Transverse colon (tissue), 4 donors: ENCODE measurements around the gene BOK.

Source experiments
- CTCF ChIP-seq, 5 experiments: fragments of 200-600 bp in 3 of 5; fragments of 450-650 bp in 2 of 5; sonication (generic) in 3 of 5; IDR thresholded peaks; 1 replicate in 2 of 5; 2 replicates in 3 of 5; pipeline ENCODE4 v1.5.1; 2016 to 2017; ENCODE audit warnings: antibody characterized with exemption in 5 of 5, inconsistent platforms in 3 of 5, mild to moderate bottlenecking in 2 of 5, moderate library complexity in 1 of 5
- EP300 ChIP-seq: sonication (generic); formaldehyde crosslinking; IDR thresholded peaks from one replicate; pipeline ENCODE4 v1.6.1; 2017; ENCODE audit warnings: antibody characterized with exemption, low read depth
- POLR2A ChIP-seq: fragments of 450-650 bp; IDR thresholded peaks from one replicate; pipeline ENCODE4 v1.6.1; 2016; ENCODE audit warnings: antibody characterized with exemption, mild to moderate bottlenecking, moderate library complexity
- POLR2AphosphoS5 ChIP-seq, 3 donors: sonication (generic); formaldehyde crosslinking; IDR thresholded peaks; one replicate each; pipeline ENCODE4 v1.6.1; 2016; ENCODE audit warnings: antibody characterized with exemption in 3 of 3

DNA sequence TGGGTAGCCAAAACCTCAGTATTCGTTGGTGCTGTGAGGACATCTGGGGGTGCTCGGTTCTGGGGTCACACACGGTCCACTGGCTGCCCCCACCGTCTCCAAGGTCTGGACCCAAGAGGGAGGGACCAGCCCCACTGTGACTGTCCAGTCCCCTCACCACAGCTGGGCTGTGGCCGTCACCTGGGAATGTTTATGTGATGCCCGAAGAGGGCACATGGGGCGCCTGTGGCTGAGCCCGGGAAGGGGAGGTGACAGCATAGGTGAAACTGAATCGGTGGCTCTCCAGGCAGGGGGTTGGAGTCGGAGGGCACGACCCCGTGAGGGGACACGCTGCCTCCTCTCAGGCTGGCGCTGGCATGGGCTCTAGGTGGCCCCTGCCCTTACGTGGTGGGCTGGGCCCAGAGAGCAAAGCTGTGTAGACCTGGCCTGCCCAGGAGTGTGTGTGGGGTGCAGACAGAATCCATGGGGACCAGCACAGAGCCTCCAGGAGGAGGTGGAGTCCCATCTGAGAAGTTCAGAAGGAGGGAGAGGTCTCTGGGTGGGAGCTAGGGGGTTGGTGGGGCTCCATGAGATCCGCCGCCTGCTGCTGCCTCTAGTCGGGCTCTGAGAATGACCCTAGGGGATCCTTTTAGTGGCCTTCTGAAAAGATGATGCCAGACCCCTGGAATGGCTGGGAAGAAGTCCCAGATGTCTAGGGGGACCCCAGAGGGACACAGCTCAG lies 1.8 kb downstream of the BOK start:
- TF ChIP-seq CTCF (IDR thresholded peaks at IDR 0.05), result no peak
- TF ChIP-seq POLR2A, result no peak
- no peak for TF ChIP-seq EP300
- TF ChIP-seq POLR2AphosphoS5 (IDR thresholded peaks at IDR 0.05), result no peak
